HepG2 (cell line): ENCODE measurements around the gene NCKIPSD. TPM values are rescaled to one million over a fixed set of nuclear protein-coding genes. Genes with fewer than 3 reads are reported as not detected.

ENCODE experiments used
- ARID2 ChIP-seq: sonication (generic); formaldehyde crosslinking; IDR thresholded peaks from 2 replicates; pipeline ENCODE4 v1.8.1; 2022; ENCODE audit warnings: mild to moderate bottlenecking, missing genetic modification reagents, borderline replicate concordance
- BATF2 ChIP-seq: sonication (generic); formaldehyde crosslinking; IDR thresholded peaks from 2 replicates; pipeline ENCODE4 v1.8.0; 2022; ENCODE audit warnings: mild to moderate bottlenecking, missing genetic modification reagents, moderate library complexity
- CTCF ChIP-seq: sonication (generic); formaldehyde crosslinking; IDR thresholded peaks from 2 replicates; pipeline ENCODE4 v1.5.0; 2020; ENCODE audit warnings: mild to moderate bottlenecking, missing genetic modification reagents, moderate library complexity
- HNRNPLL ChIP-seq: fragments of 200-400 bp; formaldehyde crosslinking; IDR thresholded peaks from 2 replicates; pipeline ENCODE4 v1.6.1; 2017; ENCODE audit warnings: mild to moderate bottlenecking, low read depth, low read length; ENCODE audit not compliant: poor library complexity, severe bottlenecking
- ISL2 ChIP-seq: sonication (generic); formaldehyde crosslinking; IDR thresholded peaks from 2 replicates; pipeline ENCODE4 v1.5.0; 2020; ENCODE audit warnings: missing genetic modification reagents
- KLF15 ChIP-seq: sonication (generic); formaldehyde crosslinking; IDR thresholded peaks from 2 replicates; pipeline ENCODE4 v1.8.1; 2023; ENCODE audit warnings: borderline replicate concordance, mild to moderate bottlenecking, inconsistent platforms, missing genetic modification reagents, mixed read lengths
- MEIS2 ChIP-seq: sonication (generic); formaldehyde crosslinking; IDR thresholded peaks from 2 replicates; pipeline ENCODE4 v1.9.0; 2021; ENCODE audit warnings: mild to moderate bottlenecking, missing genetic modification reagents
- MLXIP ChIP-seq: sonication (generic); formaldehyde crosslinking; IDR thresholded peaks from 2 replicates; pipeline ENCODE4 v1.9.0; 2021; ENCODE audit warnings: missing genetic modification reagents, borderline replicate concordance
- NONO ChIP-seq, 2 experiments: fragments of 450-650 bp in 1 of 2; sonication (generic) in 1 of 2; formaldehyde crosslinking in 1 of 2; IDR thresholded peaks in 1 of 2; conservative IDR thresholded peaks in 1 of 2; 2 replicates each; pipeline versions ENCODE4 v1.6.1 to v1.8.0; 2017 to 2022; ENCODE audit warnings: mild to moderate bottlenecking in 1 of 2, missing genetic modification reagents in 1 of 2, moderate library complexity in 1 of 2
- RFX3 ChIP-seq: IDR thresholded peaks from 2 replicates; pipeline ENCODE4 v1.6.1; 2016; ENCODE audit warnings: missing biosample characterization, missing genetic modification reagents
- SNRNP70 ChIP-seq: fragments of 200-400 bp; formaldehyde crosslinking; IDR thresholded peaks from 2 replicates; pipeline ENCODE4 v1.6.1; 2017; ENCODE audit warnings: mild to moderate bottlenecking, low read depth, low read length, moderate library complexity
- THAP11 ChIP-seq: IDR thresholded peaks from 2 replicates; pipeline ENCODE4 v1.6.1; 2016; ENCODE audit warnings: missing biosample characterization, missing genetic modification reagents
- THAP8 ChIP-seq: sonication (generic); formaldehyde crosslinking; IDR thresholded peaks from 2 replicates; pipeline ENCODE4 v1.5.1; 2020; ENCODE audit warnings: missing genetic modification reagents, mild to moderate bottlenecking, borderline replicate concordance
- USF2 ChIP-seq, 2 experiments: sonication (generic) in 1 of 2; formaldehyde crosslinking in 1 of 2; IDR thresholded peaks; 2 replicates each; pipeline versions ENCODE4 v1.5.1 to v1.6.1; 2011 to 2020; ENCODE audit warnings: borderline replicate concordance in 1 of 2, low read depth in 1 of 2, low read length in 1 of 2, mild to moderate bottlenecking in 1 of 2, missing genetic modification reagents in 1 of 2, moderate library complexity in 1 of 2
- ZBTB37 ChIP-seq: sonication (generic); formaldehyde crosslinking; IDR thresholded peaks from 2 replicates; pipeline ENCODE4 v1.4.0; 2020; ENCODE audit warnings: mild to moderate bottlenecking, missing genetic modification reagents
- ZFP36L2 ChIP-seq: sonication (generic); formaldehyde crosslinking; IDR thresholded peaks from 2 replicates; pipeline ENCODE4 v1.4.0; 2020; ENCODE audit warnings: missing genetic modification reagents
- ZNF124 ChIP-seq: sonication (generic); formaldehyde crosslinking; IDR thresholded peaks from 2 replicates; pipeline ENCODE4 v1.4.0; 2020; ENCODE audit warnings: missing genetic modification reagents
- polyA plus RNA-seq, 8 experiments: library from polyadenylated mRNA; depleted of rRNA in 3 of 8; stranded (reverse) in 7 of 8; unstranded in 1 of 8; fragments of >200 nt; fragmentation: Illumina TruSeq in 4 of 8; extraction: Trizol in 4 of 8; gene quantifications; 2 replicates each; pipeline versions ENCODE4 v1.2.1 to v1.2.3, GENCODE V29; 2011 to 2016; ENCODE audit warnings: low read depth in 4 of 8, missing spikeins in 1 of 8, mixed read lengths in 1 of 8; ENCODE audit not compliant: insufficient read depth in 1 of 8
- total RNA-seq, 5 experiments: library from RNA; depleted of rRNA; stranded (reverse); fragments of >200 nt; fragmentation: Illumina TruSeq; extraction: Trizol; gene quantifications; 2 replicates each; pipeline ENCODE4 v1.2.3, GENCODE V29; 2016; ENCODE audit warnings: low read depth in 1 of 5

NCKIPSD gene
- total and polyA plus RNA-seq, 2 of the 13 experiments (the other 11 are each of a cell fraction or from before 2014, with no cell fraction given), result 13.5 to 35.2 TPM

- TF ChIP-seq ZBTB37 (CRISPR knock-in tag), result no peak
- TF ChIP-seq RFX3 (CRISPR knock-in tag), result no peak
- no peak for TF ChIP-seq ZFP36L2 (CRISPR knock-in tag)
- peak; percentile 57; the same call in 1 of the 2 replicates for TF ChIP-seq MEIS2 (CRISPR knock-in tag)
- peak; percentile 87 for TF ChIP-seq CTCF
- peak; percentile 91 for TF ChIP-seq HNRNPLL
- no peak for TF ChIP-seq SNRNP70
- peak; percentile 71 for TF ChIP-seq THAP11 (CRISPR knock-in tag)
- TF ChIP-seq BATF2 (CRISPR knock-in tag), result peak; percentile 79; the same call in 1 of the 2 replicates
- TF ChIP-seq MLXIP, result peak; percentile 71; the same call in 1 of the 2 replicates
- no peak for TF ChIP-seq NONO (IDR thresholded peaks at IDR 0.05)
- peak; percentile 91 for TF ChIP-seq NONO (CRISPR knock-in tag; conservative IDR thresholded peaks at IDR 0.05)
- no peak for TF ChIP-seq ZNF124 (CRISPR knock-in tag)
- no peak for TF ChIP-seq ARID2 (CRISPR knock-in tag)
- TF ChIP-seq USF2 (IDR thresholded peaks at IDR 0.05; ENCODE audit: low read depth, low read length), result no peak
- peak; percentile 63 for TF ChIP-seq USF2 (CRISPR knock-in tag; IDR thresholded peaks at IDR 0.05; ENCODE audit: borderline replicate concordance)
- TF ChIP-seq ISL2 (CRISPR knock-in tag), result no peak; the same call in 1 of the 2 replicates
- no peak for TF ChIP-seq THAP8
- 0 out of 2 replicates have a peak, but pooled peaks have one; percentile 56 for TF ChIP-seq KLF15 (CRISPR knock-in tag)
Measured at GRCh38 chr3:48663489-48664312, 22.0 kb downstream of the NCKIPSD start (continued).
